ENCODE results near the gene CLMP.

Gene CLMP

DNA sequence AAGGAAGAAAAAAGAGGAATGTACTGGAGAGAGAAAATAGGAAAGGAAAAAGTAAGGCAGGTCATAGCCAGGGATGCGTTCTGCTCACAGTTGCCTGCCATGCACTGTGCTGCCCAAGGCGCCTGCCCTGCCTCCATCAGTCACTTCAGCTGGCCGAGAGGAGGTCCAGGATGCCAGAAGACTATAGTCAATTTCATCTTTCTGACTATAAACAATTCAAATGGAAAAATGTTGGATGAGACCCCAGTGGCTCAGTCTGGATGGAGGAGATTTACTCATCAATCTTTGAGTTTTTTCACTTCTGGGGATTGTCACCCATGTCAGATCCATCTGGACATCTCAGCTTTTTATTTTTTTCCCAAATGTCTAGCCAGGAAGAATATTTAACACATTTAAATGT lies 36.7 kb upstream of the CLMP start:
- Histone ChIP-seq H3K27me3 (replicated peaks; ENCODE audit: control insufficient read depth, insufficient read depth, low read length) (no peaks in the 10 kb centered on the region), H3K4me3 (replicated peaks; ENCODE audit: low read depth, low read length) (no peak overlapping the region), H3K36me3 (ENCODE audit: control insufficient read depth, insufficient read depth, low read length) (no peaks in the 10 kb centered on the region)
- no peak for DNase-seq (ENCODE audit: extremely low read depth, insufficient read length)
- no peak for TF ChIP-seq CTCF (IDR thresholded peaks at IDR 0.05; ENCODE audit: insufficient read depth, low read length, poor library complexity, severe bottlenecking)

DNA sequence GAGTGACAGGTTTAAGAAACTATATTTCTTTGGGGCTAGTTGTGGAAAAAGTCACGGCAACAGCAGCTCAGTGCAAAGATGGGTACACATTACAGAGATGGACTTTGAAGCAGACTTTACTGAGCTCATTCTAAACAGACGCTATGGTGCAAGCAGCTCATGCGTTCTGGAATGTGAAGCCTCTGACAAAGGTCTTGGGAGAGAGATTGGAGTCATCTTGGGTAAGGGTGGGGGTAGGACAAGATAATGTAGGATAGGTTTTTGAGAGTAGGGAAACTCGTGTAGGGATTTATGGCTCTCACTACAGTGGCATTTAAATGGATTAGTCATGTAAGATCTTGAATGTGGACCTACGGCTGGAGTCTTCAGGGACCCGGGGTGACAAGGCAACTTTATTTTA lies 36.2 kb upstream of the CLMP start:
- no peak overlapping the region for H3K4me3 ChIP-seq (replicated peaks; ENCODE audit: low read depth, low read length)
- DNase-seq (ENCODE audit: extremely low read depth, insufficient read length), result no peak
- no peaks in the 10 kb centered on the region for H3K27me3 ChIP-seq (replicated peaks; ENCODE audit: control insufficient read depth, insufficient read depth, low read length)
- TF ChIP-seq CTCF (IDR thresholded peaks at IDR 0.05; ENCODE audit: insufficient read depth, low read length, poor library complexity, severe bottlenecking), result no peak
- H3K36me3 ChIP-seq (ENCODE audit: control insufficient read depth, insufficient read depth, low read length), result no peaks in the 10 kb centered on the region

DNA sequence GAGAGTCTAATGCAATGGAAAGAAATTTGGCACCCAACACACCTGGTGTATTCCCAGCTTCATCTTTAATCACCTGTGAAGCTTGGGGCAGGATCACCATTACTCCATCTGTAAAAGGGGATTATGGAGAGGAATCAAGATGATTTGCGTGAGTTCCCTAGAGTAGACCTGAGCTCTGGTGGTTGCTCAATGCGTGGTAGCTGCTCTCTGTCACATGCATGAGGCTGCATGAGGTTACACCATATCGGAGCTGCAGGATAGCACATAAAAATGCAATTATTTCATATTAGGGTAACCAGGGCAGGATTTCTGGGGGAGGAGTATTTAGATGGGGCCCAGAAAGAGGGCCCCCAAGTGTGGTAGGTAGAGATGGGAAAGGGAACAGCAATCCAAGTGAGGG lies 35.3 kb upstream of the CLMP start:
- no peak for DNase-seq (ENCODE audit: extremely low read depth, insufficient read length)
- no peaks in the 10 kb centered on the region for H3K36me3 ChIP-seq (ENCODE audit: control insufficient read depth, insufficient read depth, low read length)
- H3K4me3 ChIP-seq (replicated peaks; ENCODE audit: low read depth, low read length), result no peak overlapping the region
- no peak for TF ChIP-seq CTCF (IDR thresholded peaks at IDR 0.05; ENCODE audit: insufficient read depth, low read length, poor library complexity, severe bottlenecking)
- H3K27me3 ChIP-seq (replicated peaks; ENCODE audit: control insufficient read depth, insufficient read depth, low read length), result no peaks in the 10 kb centered on the region

DNA sequence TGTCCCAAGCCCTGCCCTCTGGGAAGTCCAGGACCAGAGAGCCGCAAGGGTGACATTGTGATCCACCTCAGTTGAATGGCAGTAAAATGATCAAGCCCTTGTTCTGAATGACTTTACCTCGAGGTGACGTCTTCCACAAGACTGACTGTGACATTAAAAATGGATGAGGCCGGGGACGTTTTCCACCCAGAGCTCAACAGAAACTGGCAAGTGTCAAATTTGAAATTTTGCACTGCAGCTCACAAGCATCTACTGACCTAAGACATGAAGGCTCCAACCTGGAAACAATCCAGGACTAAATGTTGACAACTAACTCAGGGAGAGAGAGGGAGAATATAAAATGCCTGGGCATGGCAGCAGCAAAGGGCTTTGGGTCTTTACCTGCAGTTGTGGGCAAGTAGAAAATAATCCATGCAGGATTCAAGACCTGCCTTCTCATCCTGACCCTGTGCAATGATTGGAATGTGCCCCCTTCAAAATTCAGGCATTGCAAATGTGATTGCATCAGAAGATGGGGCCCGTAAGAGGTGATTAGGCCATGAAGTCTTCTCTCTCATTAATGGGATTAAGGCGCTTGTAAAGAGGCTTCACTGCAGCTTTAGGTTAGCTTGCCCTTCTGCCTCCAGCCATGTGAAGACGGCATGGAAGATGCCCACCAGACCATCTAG lies 33.6 kb upstream of the CLMP start:
- TF ChIP-seq CTCF (IDR thresholded peaks at IDR 0.05; ENCODE audit: insufficient read depth, low read length, poor library complexity, severe bottlenecking), result no peak
- no peaks in the 10 kb centered on the region for H3K36me3 ChIP-seq (ENCODE audit: control insufficient read depth, insufficient read depth, low read length)
- DNase-seq (ENCODE audit: extremely low read depth, insufficient read length), result no peak
- no peaks in the 10 kb centered on the region; the same call in 1 of the 2 replicates for H3K27me3 ChIP-seq (replicated peaks; ENCODE audit: control insufficient read depth, insufficient read depth, low read length)
- no peak overlapping the region for H3K4me3 ChIP-seq (replicated peaks; ENCODE audit: low read depth, low read length)

GRCh38 chr11:123227763-123228495 lies 32.9 kb upstream of the CLMP start:
- Histone ChIP-seq H3K4me3 (replicated peaks; ENCODE audit: low read depth, low read length) (no peak overlapping the region), H3K27me3 (replicated peaks; ENCODE audit: control insufficient read depth, insufficient read depth, low read length) (no peaks in the 10 kb centered on the region; the same call in 1 of the 2 replicates), H3K36me3 (ENCODE audit: control insufficient read depth, insufficient read depth, low read length) (no peaks in the 10 kb centered on the region)
- DNase-seq (ENCODE audit: extremely low read depth, insufficient read length), result no peak
- TF ChIP-seq CTCF (IDR thresholded peaks at IDR 0.05; ENCODE audit: insufficient read depth, low read length, poor library complexity, severe bottlenecking), result no peak

Measured in GM06990 (cell line).